Ascending aorta (tissue), 2 donors: Measurements from ENCODE around the gene TMEM200A. TPM values are rescaled to one million over a fixed set of nuclear protein-coding genes. Genes with fewer than 3 reads are reported as not detected.

Experiments used
- DNase-seq, 2 donors: peaks; one replicate each; pipeline ENCODE4 v3.0.0-alpha.2; 2019; ENCODE audit warnings: low spot score in 2 of 2
- H3K27ac ChIP-seq, 2 donors: fragments of 200-600 bp; sonication (generic); one replicate each; pipeline ENCODE4 v1.5.1; 2016 to 2017; ENCODE audit warnings: mild to moderate bottlenecking in 1 of 2
- H3K27me3 ChIP-seq: fragments of 200-600 bp; sonication (generic); one replicate; pipeline ENCODE4 v1.5.1; 2017
- H3K36me3 ChIP-seq, 2 donors: fragments of 200-600 bp; sonication (generic); one replicate each; pipeline ENCODE4 v1.5.1; 2016
- H3K4me1 ChIP-seq, 2 donors: fragments of 200-600 bp; sonication (generic); one replicate each; pipeline ENCODE4 v1.5.1; 2016 to 2017; ENCODE audit warnings: mild to moderate bottlenecking in 1 of 2
- H3K4me3 ChIP-seq, 2 donors: fragments of 200-600 bp; sonication (generic); one replicate each; pipeline ENCODE4 v1.5.1; 2016 to 2017; ENCODE audit warnings: mild to moderate bottlenecking in 1 of 2
- H3K9me3 ChIP-seq, 2 donors: fragments of 200-600 bp; sonication (generic); one replicate each; pipeline ENCODE4 v1.5.1; 2016
- CTCF ChIP-seq, 3 experiments: fragments of 200-600 bp in 2 of 3; fragments of 450-650 bp in 1 of 3; sonication (generic) in 2 of 3; IDR thresholded peaks; one replicate each; pipeline ENCODE4 v1.5.1; 2016 to 2019; ENCODE audit warnings: antibody characterized with exemption in 3 of 3, mild to moderate bottlenecking in 1 of 3, moderate library complexity in 1 of 3
- intact Hi-C: fragments of 100-400 bp; cut with DNase I; formaldehyde crosslinking; loops from one replicate; pipeline ENCODE4 v1.15.1; 2023
- total RNA-seq: library from RNA; depleted of rRNA; stranded (reverse); fragments of >200 nt; gene quantifications from one replicate; pipeline ENCODE4 v1.1.0, GENCODE V29; 2016

The TMEM200A gene
- total RNA-seq, 1 donor from 2014 or later: 3.6 TPM

- no peaks in the 10 kb centered on the region for H3K4me1 ChIP-seq
- no peak overlapping the region for H3K27ac ChIP-seq
- intact Hi-C loops: no loop called here
- H3K27me3 ChIP-seq: no peaks in the 10 kb centered on the region
- no peak for TF ChIP-seq CTCF (IDR thresholded peaks at IDR 0.05)
- no peaks in the 10 kb centered on the region for H3K9me3 ChIP-seq
- H3K36me3 ChIP-seq: no peaks in the 10 kb centered on the region
- no peak for DNase-seq
- H3K4me3 ChIP-seq: no peak overlapping the region
Measured at GRCh38 chr6:130385064-130385695, 19.4 kb downstream of the TMEM200A start.

- no peak for TF ChIP-seq CTCF (IDR thresholded peaks at IDR 0.05)
- Histone ChIP-seq H3K27ac (no peak overlapping the region), H3K27me3 (no peaks in the 10 kb centered on the region), H3K36me3 (no peaks in the 10 kb centered on the region), H3K4me1 (no peaks in the 10 kb centered on the region), H3K4me3 (no peak overlapping the region), H3K9me3 (no peaks in the 10 kb centered on the region)
- no peak for DNase-seq
- intact Hi-C loops: no loop called here
Measured at GRCh38 chr6:130389142-130389541, 23.3 kb downstream of the TMEM200A start.

GRCh38 chr6:130390890-130391289 lies 25.1 kb downstream of the TMEM200A start:
- no peak overlapping the region for H3K27ac ChIP-seq
- no peak overlapping the region for H3K4me3 ChIP-seq
- no peaks in the 10 kb centered on the region for H3K4me1 ChIP-seq
- no peaks in the 10 kb centered on the region for H3K27me3 ChIP-seq
- DNase-seq: no peak
- no peaks in the 10 kb centered on the region for H3K36me3 ChIP-seq
- intact Hi-C loops: no loop called here
- no peak for TF ChIP-seq CTCF (IDR thresholded peaks at IDR 0.05)
- no peaks in the 10 kb centered on the region for H3K9me3 ChIP-seq

- no peak overlapping the region for H3K4me3 ChIP-seq
- H3K9me3 ChIP-seq: no peaks in the 10 kb centered on the region
- no peaks in the 10 kb centered on the region for H3K27me3 ChIP-seq
- TF ChIP-seq CTCF (IDR thresholded peaks at IDR 0.05): no peak
- intact Hi-C loops: no loop called here
- no peaks in the 10 kb centered on the region for H3K36me3 ChIP-seq
- no peak overlapping the region for H3K27ac ChIP-seq
- no peaks in the 10 kb centered on the region for H3K4me1 ChIP-seq
- DNase-seq: no peak
Measured at GRCh38 chr6:130393306-130393705, 27.5 kb downstream of the TMEM200A start.

GRCh38 chr6:130394246-130394645 lies 28.4 kb downstream of the TMEM200A start:
- Histone ChIP-seq H3K36me3 (no peaks in the 10 kb centered on the region), H3K27me3 (no peaks in the 10 kb centered on the region), H3K9me3 (no peaks in the 10 kb centered on the region), H3K4me1 (no peaks in the 10 kb centered on the region), H3K4me3 (no peak overlapping the region), H3K27ac (no peak overlapping the region)
- no peak for DNase-seq
- intact Hi-C loops: no loop called here
- no peak for TF ChIP-seq CTCF (IDR thresholded peaks at IDR 0.05)

- Histone ChIP-seq H3K27me3 (no peaks in the 10 kb centered on the region), H3K4me1 (no peaks in the 10 kb centered on the region), H3K36me3 (no peaks in the 10 kb centered on the region), H3K9me3 (no peaks in the 10 kb centered on the region), H3K27ac (no peak overlapping the region), H3K4me3 (no peak overlapping the region)
- no peak for TF ChIP-seq CTCF (IDR thresholded peaks at IDR 0.05)
- no peak for DNase-seq
- intact Hi-C loops: no loop called here
Measured at GRCh38 chr6:130395164-130395563, 29.3 kb downstream of the TMEM200A start.
